GM18867 (cell line): Measurements from ENCODE around the gene PRR16.

Experiments used
- ATAC-seq: cut with Tn5 transposase; IDR thresholded peaks from one replicate; pipeline ENCODE4 v1.9.1; 2021; ENCODE audit warnings: mild to moderate bottlenecking, moderate library complexity; ENCODE audit not compliant: unreplicated experiment

PRR16 gene

GRCh38 chr5:120564013-120564412, 99.9 kb downstream of the PRR16 start:
- ATAC-seq, result no peak

GRCh38 chr5:120567066-120567465, 103.0 kb downstream of the PRR16 start:
- ATAC-seq, result no peak

- no peak for ATAC-seq
Observed at GRCh38 chr5:120567921-120568320, 103.8 kb downstream of the PRR16 start.

GRCh38 chr5:120568711-120569110, 104.6 kb downstream of the PRR16 start:
- no peak for ATAC-seq

GRCh38 chr5:120576588-120576987, 112.5 kb downstream of the PRR16 start:
- no peak for ATAC-seq

- ATAC-seq, result no peak
Observed at GRCh38 chr5:120582635-120583034, 118.5 kb downstream of the PRR16 start.

GRCh38 chr5:120586646-120587045, 122.5 kb downstream of the PRR16 start:
- ATAC-seq, result no peak

- no peak for ATAC-seq
Observed at GRCh38 chr5:120591911-120592310, 127.8 kb downstream of the PRR16 start.

- no peak for ATAC-seq
Observed at GRCh38 chr5:120599576-120599975, 135.5 kb downstream of the PRR16 start.

- no peak for ATAC-seq
Observed at GRCh38 chr5:120600639-120601038, 136.5 kb downstream of the PRR16 start.

- no peak for ATAC-seq
Observed at GRCh38 chr5:120602033-120602432, 137.9 kb downstream of the PRR16 start.

- no peak for ATAC-seq
Observed at GRCh38 chr5:120604884-120605283, 140.8 kb downstream of the PRR16 start.

GRCh38 chr5:120605325-120606079, 141.4 kb downstream of the PRR16 start:
- no peak for ATAC-seq

- no peak for ATAC-seq
Observed at GRCh38 chr5:120609570-120609969, 145.5 kb downstream of the PRR16 start.

- no peak for ATAC-seq
Observed at GRCh38 chr5:120610145-120610544, 146.0 kb downstream of the PRR16 start.

GRCh38 chr5:120613729-120614128, 149.6 kb downstream of the PRR16 start:
- ATAC-seq, result no peak

GRCh38 chr5:120614531-120615180, 150.6 kb downstream of the PRR16 start:
- no peak for ATAC-seq

GRCh38 chr5:120615967-120616645, 152.0 kb downstream of the PRR16 start:
- ATAC-seq, result no peak

GRCh38 chr5:120621339-120621738, 157.2 kb downstream of the PRR16 start:
- ATAC-seq, result no peak

- ATAC-seq, result no peak
Observed at GRCh38 chr5:120624021-120624563, 160.0 kb downstream of the PRR16 start.

- no peak for ATAC-seq
Observed at GRCh38 chr5:120628156-120628555, 164.1 kb downstream of the PRR16 start.

GRCh38 chr5:120630550-120630949, 166.4 kb downstream of the PRR16 start:
- ATAC-seq, result no peak
